Measurements from ENCODE around the gene MVB12A. TPM values are rescaled to one million over a fixed set of nuclear protein-coding genes. Genes with fewer than 3 reads are reported as not detected.

The MVB12A gene
- total RNA-seq, 2 donors from 2014 or later: 71.2 to 75.7 TPM

GRCh38 chr19:17419154-17419620 lies 660 bp upstream of the MVB12A start:
- Histone ChIP-seq H3K9me3 (no peaks in the 10 kb centered on the region), H3K27me3 (replicated peaks; ENCODE audit: insufficient read depth) (no peaks in the 10 kb centered on the region), H3K36me3 (no peaks in the 10 kb centered on the region), H3K4me3 (peak overlapping the region; percentile 88 to 95), H3K4me1 (replicated peaks) (peaks cover 5% of the 10 kb centered on the region), H3K27ac (peak overlapping the region; percentile 63 to 73)
- no peak for TF ChIP-seq CTCF (IDR thresholded peaks at IDR 0.05)
- TF ChIP-seq POLR2AphosphoS5 (IDR thresholded peaks at IDR 0.05): no peak
- TF ChIP-seq POLR2A (IDR thresholded peaks at IDR 0.05): no peak
- DNase-seq (ENCODE audit: low spot score): no peak
- intact Hi-C loops (cut with DNase I): no loop called here
- 13% methylated on average over 8 of the region's 8 CpGs for WGBS

GRCh38 chr19:17420475-17420924 lies 653 bp downstream of the MVB12A start:
- Histone ChIP-seq H3K27ac (peak overlapping the region; percentile 53 to 72), H3K36me3 (no peaks in the 10 kb centered on the region), H3K27me3 (replicated peaks; ENCODE audit: insufficient read depth) (no peaks in the 10 kb centered on the region), H3K4me1 (replicated peaks) (peaks cover 5% of the 10 kb centered on the region), H3K9me3 (no peaks in the 10 kb centered on the region), H3K4me3 (peak overlapping the region; percentile 88 to 95)
- peak in 2 of 4 experiments; percentile 9 to 20 for TF ChIP-seq CTCF (IDR thresholded peaks at IDR 0.05)
- TF ChIP-seq POLR2A (IDR thresholded peaks at IDR 0.05): no peak
- TF ChIP-seq POLR2AphosphoS5 (IDR thresholded peaks at IDR 0.05): no peak
- 6% methylated on average over 25 of the region's 25 CpGs for WGBS
- no peak for DNase-seq (ENCODE audit: low spot score)
- intact Hi-C loops (cut with DNase I): no loop called here

- no peaks in the 10 kb centered on the region for H3K36me3 ChIP-seq
- peaks cover 5% of the 10 kb centered on the region for H3K4me1 ChIP-seq (replicated peaks)
- no peak overlapping the region for H3K4me3 ChIP-seq
- H3K27ac ChIP-seq: no peak overlapping the region
- no peaks in the 10 kb centered on the region for H3K9me3 ChIP-seq
- 96% methylated on average over 4 of the region's 4 CpGs for WGBS
- no peaks in the 10 kb centered on the region for H3K27me3 ChIP-seq (replicated peaks; ENCODE audit: insufficient read depth)
- intact Hi-C loops (cut with DNase I): loop anchor here (2.0 kb wide), 1 partner anchor 47 kb away; no protein-coding TSS in a partner anchor
- DNase-seq (ENCODE audit: low spot score): no peak
- TF ChIP-seq POLR2A (IDR thresholded peaks at IDR 0.05): no peak
- no peak for TF ChIP-seq POLR2AphosphoS5 (IDR thresholded peaks at IDR 0.05)
- no peak for TF ChIP-seq CTCF (IDR thresholded peaks at IDR 0.05)
Observed at GRCh38 chr19:17421942-17422341, 2.1 kb downstream of the MVB12A start.

GRCh38 chr19:17423429-17424208 lies 3.8 kb downstream of the MVB12A start:
- intact Hi-C loops (cut with DNase I): loop anchor here (2.0 kb wide), 1 partner anchor 45 kb away; no protein-coding TSS in a partner anchor
- Histone ChIP-seq H3K9me3 (no peaks in the 10 kb centered on the region), H3K27me3 (replicated peaks; ENCODE audit: insufficient read depth) (no peaks in the 10 kb centered on the region), H3K27ac (no peak overlapping the region), H3K4me3 (no peak overlapping the region), H3K4me1 (replicated peaks) (peaks cover 5% of the 10 kb centered on the region), H3K36me3 (no peaks in the 10 kb centered on the region)
- no peak for DNase-seq (ENCODE audit: low spot score)
- no peak for TF ChIP-seq POLR2AphosphoS5 (IDR thresholded peaks at IDR 0.05)
- TF ChIP-seq CTCF (IDR thresholded peaks at IDR 0.05): no peak
- no peak for TF ChIP-seq POLR2A (IDR thresholded peaks at IDR 0.05)
- WGBS: 92% methylated on average over 20 of the region's 20 CpGs
